H1 (cell line): Measurements from ENCODE around the gene ZFP36L2. TPM values are rescaled to one million over a fixed set of nuclear protein-coding genes. Genes with fewer than 3 reads are reported as not detected.
A peak's percentile ranks its signal among the peaks of the same experiment; 100 is the strongest.

Source experiments
- CTCF ChIA-PET: fragments of 300-600 bp; sonication (Branson Sonifier 250); formaldehyde crosslinking; loops from one replicate; lab custom pipeline; 2021; ENCODE audit not compliant: partially characterized antibody; lab: Charles Lee
- POLR2A ChIA-PET: fragments of 300-600 bp; sonication (Branson Sonifier 250); formaldehyde crosslinking; loops from one replicate; lab custom pipeline; 2021; ENCODE audit warnings: inconsistent platforms; ENCODE audit not compliant: partially characterized antibody; lab: Charles Lee
- DNase-seq, 2 experiments: peaks; one replicate each; pipeline versions ENCODE4 v3.0.0 to v3.0.0-alpha.2; 2010 to 2022; ENCODE audit warnings: low spot score in 2 of 2, low read depth in 1 of 2, mixed read lengths in 1 of 2
- FAIRE-seq: peaks from 2 replicates; lab custom pipeline; 2011; peaks lifted over from hg19 to GRCh38; lab: Jason Lieb, UNC
- H2AFZ ChIP-seq: 2 replicates; pipeline ENCODE4 v1.8.1; 2012; ENCODE audit warnings: low read length, inconsistent platforms
- H2AK5ac ChIP-seq: 2 replicates; pipeline ENCODE4 v1.6.1; 2013; ENCODE audit warnings: low read depth, low read length
- H2BK120ac ChIP-seq: replicated peaks from 2 replicates; pipeline ENCODE3; 2013; ENCODE audit warnings: low read depth, low read length, inconsistent platforms
- H2BK12ac ChIP-seq: 2 replicates; pipeline ENCODE4 v1.6.1; 2013; ENCODE audit warnings: low read depth, low read length
- H2BK15ac ChIP-seq: 2 replicates; pipeline ENCODE4 v1.6.1; 2013; ENCODE audit warnings: low read length
- H2BK20ac ChIP-seq: 2 replicates; pipeline ENCODE4 v1.6.1; 2013; ENCODE audit warnings: low read length
- H2BK5ac ChIP-seq: 2 replicates; pipeline ENCODE4 v1.6.1; 2013; ENCODE audit warnings: low read depth, low read length
- H3K14ac ChIP-seq: 2 replicates; pipeline ENCODE4 v1.6.1; 2013; ENCODE audit warnings: inconsistent platforms; ENCODE audit not compliant: insufficient read length
- H3K18ac ChIP-seq: 2 replicates; pipeline ENCODE4 v1.6.1; 2013; ENCODE audit warnings: low read length; ENCODE audit errors: extremely low read depth
- H3K23ac ChIP-seq: 2 replicates; pipeline ENCODE4 v1.6.1; 2013; ENCODE audit warnings: inconsistent platforms; ENCODE audit not compliant: insufficient read length
- H3K23me2 ChIP-seq: 2 replicates; pipeline ENCODE4 v1.6.1; 2013; ENCODE audit warnings: low read depth, low read length
- H3K27ac ChIP-seq: 2 replicates; pipeline ENCODE4 v1.6.1; 2011; ENCODE audit warnings: low read depth, low read length, inconsistent platforms
- H3K27me3 ChIP-seq, 4 experiments: replicated peaks in 1 of 4; 1 replicate in 1 of 4; 2 replicates in 3 of 4; pipeline versions ENCODE4 v1.6.1 to v1.8.1; 2011 to 2013; ENCODE audit warnings: low read length in 3 of 4, mild to moderate bottlenecking in 3 of 4, inconsistent platforms in 2 of 4, mixed read lengths in 2 of 4, moderate library complexity in 1 of 4; ENCODE audit not compliant: control insufficient read depth in 3 of 4, insufficient read depth in 3 of 4; ENCODE audit errors: extremely low read depth in 1 of 4
- H3K36me3 ChIP-seq, 4 experiments: 2 replicates each; pipeline versions ENCODE4 v1.6.1 to v1.8.1; 2011 to 2013; ENCODE audit warnings: mild to moderate bottlenecking in 4 of 4, low read length in 3 of 4, moderate library complexity in 2 of 4, control low read depth in 1 of 4, inconsistent platforms in 1 of 4; ENCODE audit not compliant: insufficient read depth in 4 of 4, control insufficient read depth in 2 of 4
- H3K4ac ChIP-seq: replicated peaks from 2 replicates; pipeline ENCODE3; 2013; ENCODE audit warnings: low read length, low read depth, mixed read lengths, inconsistent platforms; ENCODE audit not compliant: insufficient read length
- H3K4me1 ChIP-seq, 4 experiments: replicated peaks in 1 of 4; 1 replicate in 1 of 4; 2 replicates in 3 of 4; pipeline versions ENCODE4 v1.6.1 to v1.8.1; 2011 to 2013; ENCODE audit warnings: low read length in 3 of 4, inconsistent platforms in 2 of 4, mixed read lengths in 1 of 4; ENCODE audit not compliant: insufficient read depth in 4 of 4, control insufficient read depth in 3 of 4
- H3K4me2 ChIP-seq, 2 experiments: 2 replicates each; pipeline versions ENCODE4 v1.6.1 to v1.8.1; 2011 to 2013; ENCODE audit warnings: low read depth in 2 of 2, low read length in 2 of 2, control low read depth in 1 of 2, inconsistent platforms in 1 of 2, mild to moderate bottlenecking in 1 of 2; ENCODE audit not compliant: insufficient read depth in 1 of 2
- H3K4me3 ChIP-seq, 4 experiments: fragments of 200-600, 300-600 bp in 1 of 4; sonication (generic), shearing (Covaris generic), sonication (Bioruptor Twin) in 1 of 4; 2 replicates each; pipeline versions ENCODE4 v1.5.1 to v1.8.1; 2011 to 2016; ENCODE audit warnings: low read length in 4 of 4, low read depth in 3 of 4, control low read depth in 2 of 4, inconsistent platforms in 2 of 4, mild to moderate bottlenecking in 2 of 4, mixed read lengths in 1 of 4, moderate library complexity in 1 of 4; ENCODE audit not compliant: insufficient read depth in 2 of 4; ENCODE audit errors: extremely low read depth in 1 of 4
- H3K56ac ChIP-seq: replicated peaks from 2 replicates; pipeline ENCODE3; 2013; ENCODE audit warnings: low read depth, mild to moderate bottlenecking, mixed read lengths, low read length, inconsistent platforms; ENCODE audit not compliant: insufficient read length
- H3K79me1 ChIP-seq: 2 replicates; pipeline ENCODE4 v1.6.1; 2013; ENCODE audit warnings: low read depth, low read length, control low read depth
- H3K79me2 ChIP-seq, 2 experiments: 2 replicates each; pipeline versions ENCODE4 v1.6.1 to v1.8.1; 2012 to 2013; ENCODE audit warnings: low read length in 2 of 2, mild to moderate bottlenecking in 2 of 2, inconsistent platforms in 1 of 2; ENCODE audit not compliant: insufficient read depth in 2 of 2, control insufficient read depth in 1 of 2
- H3K9ac ChIP-seq, 4 experiments: replicated peaks in 1 of 4; 1 replicate in 1 of 4; 2 replicates in 3 of 4; pipeline versions ENCODE4 v1.6.1 to v1.8.1; 2011 to 2013; ENCODE audit warnings: low read depth in 3 of 4, low read length in 3 of 4, control low read depth in 2 of 4, mild to moderate bottlenecking in 2 of 4, moderate library complexity in 2 of 4, inconsistent platforms in 1 of 4; ENCODE audit errors: extremely low read depth in 1 of 4
- H3K9me3 ChIP-seq, 2 experiments: 2 replicates each; pipeline versions ENCODE4 v1.6.1 to v1.8.1; 2012 to 2013; ENCODE audit warnings: mild to moderate bottlenecking in 2 of 2, moderate library complexity in 2 of 2, control low read depth in 1 of 2, inconsistent platforms in 1 of 2, low read depth in 1 of 2, low read length in 1 of 2, mixed read lengths in 1 of 2; ENCODE audit not compliant: insufficient read depth in 2 of 2
- H4K20me1 ChIP-seq, 2 experiments: replicated peaks in 1 of 2; 2 replicates each; pipeline versions ENCODE3 to v1.8.1; 2011 to 2013; ENCODE audit warnings: inconsistent platforms in 2 of 2, low read length in 2 of 2, mild to moderate bottlenecking in 1 of 2; ENCODE audit not compliant: insufficient read depth in 2 of 2, control insufficient read depth in 1 of 2
- H4K5ac ChIP-seq: 2 replicates; pipeline ENCODE4 v1.6.1; 2013; ENCODE audit warnings: low read length, low read depth, mixed read lengths, inconsistent platforms; ENCODE audit not compliant: insufficient read length
- H4K8ac ChIP-seq: 2 replicates; pipeline ENCODE4 v1.8.0; 2013; ENCODE audit warnings: mild to moderate bottlenecking, moderate library complexity, low read length, inconsistent platforms; ENCODE audit not compliant: insufficient read depth; ENCODE audit errors: extremely low read depth
- H4K91ac ChIP-seq: replicated peaks from 2 replicates; pipeline ENCODE3; 2013; ENCODE audit warnings: low read length, mixed read lengths, inconsistent platforms; ENCODE audit not compliant: insufficient read length
- ASH2L ChIP-seq: fragments of 200-600, 300-600 bp; sonication (generic); IDR thresholded peaks from one replicate; pipeline ENCODE4 v1.7.1; 2017; ENCODE audit warnings: low read length
- KDM4A ChIP-seq: IDR thresholded peaks from one replicate; pipeline ENCODE4 v1.7.1; 2012; ENCODE audit warnings: low read depth, mild to moderate bottlenecking, moderate library complexity, low read length, inconsistent platforms; ENCODE audit not compliant: severe bottlenecking
- PHF8 ChIP-seq: fragments of 200-600 bp; sonication (generic); conservative IDR thresholded peaks from 2 replicates; pipeline ENCODE4 v1.7.1; 2012; ENCODE audit warnings: low read depth, mild to moderate bottlenecking, inconsistent platforms, low read length, moderate library complexity
- POLR2AphosphoS5 ChIP-seq: IDR thresholded peaks from 2 replicates; pipeline ENCODE4 v1.6.1; 2011; ENCODE audit warnings: low read depth, low read length
- RAD21 ChIP-seq, 2 experiments: IDR thresholded peaks in 1 of 2; conservative IDR thresholded peaks in 1 of 2; 2 replicates each; pipeline ENCODE4 v1.6.1; 2011; ENCODE audit warnings: low read depth in 2 of 2, low read length in 2 of 2, improper control_type of control experiment in 1 of 2, inconsistent platforms in 1 of 2, mild to moderate bottlenecking in 1 of 2, moderate library complexity in 1 of 2
- RBBP5 ChIP-seq: IDR thresholded peaks from 2 replicates; pipeline ENCODE4 v1.7.1; 2012; ENCODE audit warnings: low read depth, mild to moderate bottlenecking, inconsistent platforms, low read length, moderate library complexity, borderline replicate concordance
- SIN3A ChIP-seq, 2 experiments: IDR thresholded peaks in 1 of 2; conservative IDR thresholded peaks in 1 of 2; 2 replicates each; pipeline ENCODE4 v1.6.1; 2011 to 2012; ENCODE audit warnings: low read length in 2 of 2, improper control_type of control experiment in 1 of 2, low read depth in 1 of 2, mild to moderate bottlenecking in 1 of 2
- WGBS, 2 experiments: shearing (Covaris generic) in 1 of 2; methylation state at CpG; one replicate each; pipeline versions ENCODE4 v1.1.6 to v1.1.7; 2013 to 2015; ENCODE audit warnings: low lambda C conversion rate in 2 of 2, mixed read lengths in 2 of 2, inconsistent platforms in 1 of 2, low coverage in 1 of 2, missing lambda C conversion rate in 1 of 2; ENCODE audit not compliant: insufficient replicate concordance in 2 of 2, insufficient coverage in 1 of 2, insufficient read length in 1 of 2; ENCODE audit errors: extremely low coverage in 1 of 2, missing lambda C conversion rate in 1 of 2; 5-methylcytosine and 5-hydroxymethylcytosine counted together
- polyA plus RNA-seq, 7 experiments: library from polyadenylated mRNA; depleted of rRNA in 3 of 7; stranded (reverse) in 5 of 7; unstranded in 2 of 7; fragments of >200 nt in 5 of 7; fragments of 200-250 nt in 2 of 7; gene quantifications; 1 replicate in 5 of 7; 2 replicates in 1 of 7; 4 replicates in 1 of 7; pipeline versions ENCODE4 v1.2.1 to v1.2.3, GENCODE V29; 2011 to 2013; ENCODE audit warnings: missing spikeins in 2 of 7, mixed read lengths in 2 of 7
- total RNA-seq: library from RNA; stranded (reverse); fragmentation: NEBNext Ultra II Directional; extraction: Animal tissue kit (Norgen Biotek cat#: 25700); gene quantifications from 2 replicates; pipeline ENCODE4 v1.2.1, GENCODE V29; 2021
- TF ChIP-seq, protein P1 (sequence below): IDR thresholded peaks from 2 replicates; pipeline ENCODE4 v1.6.1; 2012; ENCODE audit warnings: inconsistent platforms
- TF ChIP-seq, protein P2 (sequence below): IDR thresholded peaks from 2 replicates; pipeline ENCODE4 v1.6.1; 2012; ENCODE audit warnings: inconsistent platforms

ZFP36L2 gene
- total and polyA plus RNA-seq, 2 of the 8 experiments (the other 6 are each of a cell fraction or from before 2014, with no cell fraction given): 13.4 to 102 TPM

DNA sequence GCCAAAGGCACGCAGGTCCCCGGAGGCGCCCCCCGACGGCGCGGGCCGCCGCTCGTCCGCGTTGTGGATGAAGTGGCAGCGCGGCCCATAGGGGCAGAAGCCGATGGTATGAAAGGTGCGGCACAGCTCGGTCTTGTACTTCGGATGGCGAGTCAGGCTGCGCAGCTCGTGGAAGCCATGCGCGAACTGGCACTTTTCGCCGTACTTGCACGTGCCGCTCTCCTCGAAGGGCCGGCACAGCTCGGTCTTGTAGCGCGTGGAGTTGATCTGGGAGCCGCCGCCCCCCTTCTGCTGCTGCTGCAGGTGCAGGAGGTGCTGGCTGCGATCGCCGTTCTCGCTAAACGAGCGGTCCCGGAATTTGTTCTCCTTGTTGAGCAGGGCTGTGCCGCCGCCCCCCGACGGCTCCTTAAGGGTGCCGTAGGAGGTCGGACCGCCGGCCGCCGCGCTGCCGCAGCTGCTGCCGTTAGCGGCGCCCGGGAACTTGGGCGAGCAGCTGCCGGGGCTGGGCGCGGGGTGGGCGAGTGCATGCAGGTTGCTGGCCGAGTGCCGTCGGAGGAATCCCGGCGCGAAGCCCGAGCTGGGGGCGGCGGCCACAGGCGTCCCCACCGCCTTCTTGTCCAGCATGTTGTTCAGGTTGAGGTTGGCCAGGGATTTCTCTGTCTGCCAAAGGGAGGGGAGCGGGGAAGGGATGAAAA, 1.2 kb downstream of the ZFP36L2 start:
- TF ChIP-seq ASH2L (peak; percentile 19), POLR2AphosphoS5 (peak; percentile 59; the same call in 1 of the 2 replicates), RBBP5 (peak; percentile 12; the same call in 1 of the 2 replicates), KDM4A (no peak), RAD21 (IDR thresholded peaks at IDR 0.05 in 1 of 2, conservative IDR thresholded peaks at IDR 0.05 in 1 of 2; ENCODE audit: low read depth in 2 of 2, low read length in 2 of 2) (no peak), PHF8 (peak; percentile 12; the same call in 1 of the 2 replicates), SIN3A (conservative IDR thresholded peaks at IDR 0.05 in 1 of 2, IDR thresholded peaks at IDR 0.05 in 1 of 2; ENCODE audit: low read depth in 1 of 2, low read length in 2 of 2) (no peak)
- TF ChIP-seq, protein P1, sequence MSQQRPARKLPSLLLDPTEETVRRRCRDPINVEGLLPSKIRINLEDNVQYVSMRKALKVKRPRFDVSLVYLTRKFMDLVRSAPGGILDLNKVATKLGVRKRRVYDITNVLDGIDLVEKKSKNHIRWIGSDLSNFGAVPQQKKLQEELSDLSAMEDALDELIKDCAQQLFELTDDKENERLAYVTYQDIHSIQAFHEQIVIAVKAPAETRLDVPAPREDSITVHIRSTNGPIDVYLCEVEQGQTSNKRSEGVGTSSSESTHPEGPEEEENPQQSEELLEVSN: peak; percentile 75
- TF ChIP-seq, protein P2, sequence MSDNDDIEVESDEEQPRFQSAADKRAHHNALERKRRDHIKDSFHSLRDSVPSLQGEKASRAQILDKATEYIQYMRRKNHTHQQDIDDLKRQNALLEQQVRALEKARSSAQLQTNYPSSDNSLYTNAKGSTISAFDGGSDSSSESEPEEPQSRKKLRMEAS: peak; percentile 94
- Histone ChIP-seq H2BK20ac (no peak overlapping the region), H3K4me3 (peak overlapping the region; percentile 68 to 88 (median 85)), H3K4me1 (peaks cover 8 to 22% (median 17%) of the 10 kb centered on the region in 4 experiments; a peak in 6 of 7 replicates), H4K8ac (peak overlapping the region; percentile 76), H3K27me3 (no peaks in the 10 kb centered on the region), H3K56ac (peak overlapping the region; percentile 43), H3K9ac (peak overlapping the region; percentile 48 to 85 (median 78); a peak in 6 of 7 replicates), H3K4ac (peak overlapping the region; percentile 41), H4K91ac (peak overlapping the region; percentile 85), H3K18ac (peak overlapping the region; percentile 75; the same call in 1 of the 2 replicates), H3K27ac (peak overlapping the region; percentile 64; the same call in 1 of the 2 replicates), H3K79me1 (no peaks in the 10 kb centered on the region), H3K79me2 (peaks cover 17 to 60% of the 10 kb centered on the region in 2 experiments), H2BK12ac (no peak overlapping the region), H2BK15ac (no peak overlapping the region), H2BK5ac (peak overlapping the region; percentile 87; the same call in 1 of the 2 replicates), H3K23ac (no peak overlapping the region), H3K14ac (no peak overlapping the region), H3K4me2 (peak overlapping the region; percentile 78 to 80), H3K9me3 (no peaks in the 10 kb centered on the region), H2AFZ (no peak overlapping the region), H2AK5ac (no peak overlapping the region), H3K36me3 (peaks cover 2 to 35% (median 17%) of the 10 kb centered on the region in 4 experiments; a peak in 6 of 8 replicates), H4K20me1 (peaks cover 11% of the 10 kb centered on the region in 2 experiments), H4K5ac (peak overlapping the region; percentile 91), H2BK120ac (peak overlapping the region; percentile 29), H3K23me2 (peaks cover 3% of the 10 kb centered on the region)
- CTCF ChIA-PET: interaction anchor here (0.9 to 7.4 kb wide), 21 partner anchors 10 to 395 kb away, joined by 3 to 91 read pairs (median 4); no protein-coding TSS in a partner anchor
- no peak for FAIRE-seq
- POLR2A ChIA-PET: interaction anchor here (1.0 to 8.6 kb wide), 9 partner anchors 10 to 98 kb away, joined by 3 to 52 read pairs (median 5); no protein-coding TSS in a partner anchor
- 4% methylated on average over 50 of the region's 74 CpGs; no CpG with 5 or more reads in 1 of the 2 experiments for WGBS, 2 experiments
- no peak for DNase-seq
